ENCODE data around the gene MAP4K2. TPM values are rescaled to one million over a fixed set of nuclear protein-coding genes. Genes with fewer than 3 reads are reported as not detected.

Gene MAP4K2
- total RNA-seq, 1 experiment from 2014 or later, result 24.7 TPM

DNA sequence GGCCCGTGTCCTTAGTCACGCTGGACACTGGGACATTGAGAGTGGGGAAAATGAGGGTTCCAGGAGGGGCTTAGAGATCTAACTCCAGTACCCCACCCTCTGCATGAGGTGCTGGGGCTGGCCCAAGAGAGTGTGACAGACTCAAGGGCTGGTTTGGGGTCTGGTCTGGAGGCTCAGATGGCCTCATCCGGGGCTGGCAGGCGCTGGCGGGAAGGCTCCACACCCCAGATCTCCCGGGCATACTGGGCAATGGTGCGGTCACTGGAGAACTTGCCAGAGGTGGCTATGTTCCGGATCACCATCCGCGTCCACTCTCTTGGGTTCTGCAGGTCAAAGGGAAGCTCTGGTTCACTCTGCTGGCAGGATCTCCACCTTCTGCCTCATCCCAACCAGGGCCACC, 56.5 kb downstream of the MAP4K2 start:
- 0 out of 7 replicates have a peak overlapping the region, but pooled peaks of 1 of the 3 experiments have one; percentile 47 for H3K27ac Mint-ChIP-seq
- H3K27me3 Mint-ChIP-seq (ENCODE audit: low read depth), result peaks cover 32% of the 10 kb centered on the region
- no peak overlapping the region for H3K23ac ChIP-seq (ENCODE audit: insufficient read length, low read depth, low read length)
- peaks cover 19 to 21% of the 10 kb centered on the region in 2 experiments for H3K4me1 Mint-ChIP-seq
- H2AK5ac ChIP-seq (ENCODE audit: insufficient read length, low read length), result no peak overlapping the region
- no peak overlapping the region for H3K4ac ChIP-seq (ENCODE audit: low read depth, low read length)
- no peak overlapping the region for H4K8ac ChIP-seq (replicated peaks; ENCODE audit: insufficient read length, low read depth, low read length)
- H3K4me2 ChIP-seq (ENCODE audit: insufficient read depth, insufficient read length, low read length), result no peak overlapping the region
- no peaks in the 10 kb centered on the region for H3K79me1 ChIP-seq (ENCODE audit: insufficient read depth, low read depth, low read length, poor library complexity, severe bottlenecking)
- DNase-seq, result peak; percentile 37
- H4K91ac ChIP-seq (ENCODE audit: insufficient read length, low read depth, low read length), result no peak overlapping the region
- no peak overlapping the region for H3K14ac ChIP-seq (ENCODE audit: insufficient read depth, low read length)
- H3K79me2 ChIP-seq (ENCODE audit: insufficient read depth, low read length), result no peaks in the 10 kb centered on the region
- no peak overlapping the region for H2BK20ac ChIP-seq (ENCODE audit: low read depth, low read length, poor library complexity, severe bottlenecking)
- peaks cover 0 to 6% (median 0%) of the 10 kb centered on the region in 3 experiments; a peak in 2 of 7 replicates for H3K36me3 Mint-ChIP-seq (ENCODE audit: insufficient read depth in 1 of 3, low read depth in 3 of 3)
- H3K27ac ChIP-seq (ENCODE audit: insufficient read length, low read depth, low read length), result no peak overlapping the region
- no peak overlapping the region for H3K18ac ChIP-seq (ENCODE audit: insufficient read length, low read depth, low read length)
- H3K4me3 Mint-ChIP-seq, result peak overlapping the region in 1 of 2 experiments; percentile 65; a peak in 3 of 5 replicates
- TF ChIP-seq, protein P1, sequence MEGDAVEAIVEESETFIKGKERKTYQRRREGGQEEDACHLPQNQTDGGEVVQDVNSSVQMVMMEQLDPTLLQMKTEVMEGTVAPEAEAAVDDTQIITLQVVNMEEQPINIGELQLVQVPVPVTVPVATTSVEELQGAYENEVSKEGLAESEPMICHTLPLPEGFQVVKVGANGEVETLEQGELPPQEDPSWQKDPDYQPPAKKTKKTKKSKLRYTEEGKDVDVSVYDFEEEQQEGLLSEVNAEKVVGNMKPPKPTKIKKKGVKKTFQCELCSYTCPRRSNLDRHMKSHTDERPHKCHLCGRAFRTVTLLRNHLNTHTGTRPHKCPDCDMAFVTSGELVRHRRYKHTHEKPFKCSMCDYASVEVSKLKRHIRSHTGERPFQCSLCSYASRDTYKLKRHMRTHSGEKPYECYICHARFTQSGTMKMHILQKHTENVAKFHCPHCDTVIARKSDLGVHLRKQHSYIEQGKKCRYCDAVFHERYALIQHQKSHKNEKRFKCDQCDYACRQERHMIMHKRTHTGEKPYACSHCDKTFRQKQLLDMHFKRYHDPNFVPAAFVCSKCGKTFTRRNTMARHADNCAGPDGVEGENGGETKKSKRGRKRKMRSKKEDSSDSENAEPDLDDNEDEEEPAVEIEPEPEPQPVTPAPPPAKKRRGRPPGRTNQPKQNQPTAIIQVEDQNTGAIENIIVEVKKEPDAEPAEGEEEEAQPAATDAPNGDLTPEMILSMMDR (conservative IDR thresholded peaks at IDR 0.05), result no peak
- no CpG with 5 or more reads among the region's 10 CpGs for WGBS (ENCODE audit: extremely low coverage, insufficient read length, low lambda C conversion rate)
- H4K20me1 ChIP-seq (ENCODE audit: control insufficient read depth, insufficient read depth, insufficient read length), result no peaks in the 10 kb centered on the region
- no peak overlapping the region for H4K5ac ChIP-seq (ENCODE audit: insufficient read length, low read depth, low read length)
- H2BK12ac ChIP-seq (ENCODE audit: insufficient read length, low read depth, low read length), result no peak overlapping the region
- H3K9me3 ChIP-seq (ENCODE audit: control insufficient read depth, low read depth, low read length), result no peaks in the 10 kb centered on the region
- H2AFZ ChIP-seq (ENCODE audit: low read length), result no peak overlapping the region
- no peak overlapping the region for H2BK120ac ChIP-seq (ENCODE audit: low read depth, low read length, poor library complexity, severe bottlenecking)
- no peaks in the 10 kb centered on the region for H3K4me1 ChIP-seq (ENCODE audit: insufficient read depth, low read length)
- no peaks in the 10 kb centered on the region for H3K9me3 Mint-ChIP-seq
- H3K9ac ChIP-seq (ENCODE audit: extremely low read depth, insufficient read length, low read length), result no peak overlapping the region
- H3T11ph ChIP-seq (ENCODE audit: low read length), result no peak overlapping the region
- H3K27me3 ChIP-seq (ENCODE audit: insufficient read depth, low read length), result peaks cover 1% of the 10 kb centered on the region; the same call in 1 of the 2 replicates
- no peak overlapping the region for H2BK5ac ChIP-seq (ENCODE audit: insufficient read length, low read length)
- no peak overlapping the region for H2BK15ac ChIP-seq (ENCODE audit: low read depth, low read length)
- H3K23me2 ChIP-seq (ENCODE audit: insufficient read length, low read depth, low read length, poor library complexity, severe bottlenecking), result peaks cover 40% of the 10 kb centered on the region
- H3K56ac ChIP-seq (ENCODE audit: insufficient read length, low read depth, low read length), result no peak overlapping the region

Measured in H9 (cell line).